RWPE1 (cell line): ENCODE measurements around the gene ACADM.
A peak's percentile ranks its signal among the peaks of the same experiment; 100 is the strongest.

ENCODE experiments used
- CTCF ChIA-PET: fragments of 350-600 bp; sonication (Branson Sonifier 250); formaldehyde crosslinking; extraction: SDS; loops from one replicate; lab custom pipeline; 2021; lab: Yijun Ruan, JAX
- POLR2A ChIA-PET: fragments of 400-600 bp; formaldehyde crosslinking; extraction: SDS; loops from one replicate; lab custom pipeline; 2020; ENCODE audit warnings: antibody characterized with exemption; ENCODE audit not compliant: low non-redundant PET; lab: Yijun Ruan, JAX
- DNase-seq: peaks from one replicate; pipeline ENCODE4 v3.0.0; 2012; ENCODE audit warnings: low spot score
- H3K27ac ChIP-seq: fragments of 450-650 bp; 2 replicates; pipeline ENCODE4 v1.5.1; 2017
- TF ChIP-seq, protein P1 (sequence below): fragments of 450-650 bp; conservative IDR thresholded peaks from 2 replicates; pipeline ENCODE4 v1.5.1; 2017; ENCODE audit warnings: low read depth, mild to moderate bottlenecking

Gene ACADM

DNA sequence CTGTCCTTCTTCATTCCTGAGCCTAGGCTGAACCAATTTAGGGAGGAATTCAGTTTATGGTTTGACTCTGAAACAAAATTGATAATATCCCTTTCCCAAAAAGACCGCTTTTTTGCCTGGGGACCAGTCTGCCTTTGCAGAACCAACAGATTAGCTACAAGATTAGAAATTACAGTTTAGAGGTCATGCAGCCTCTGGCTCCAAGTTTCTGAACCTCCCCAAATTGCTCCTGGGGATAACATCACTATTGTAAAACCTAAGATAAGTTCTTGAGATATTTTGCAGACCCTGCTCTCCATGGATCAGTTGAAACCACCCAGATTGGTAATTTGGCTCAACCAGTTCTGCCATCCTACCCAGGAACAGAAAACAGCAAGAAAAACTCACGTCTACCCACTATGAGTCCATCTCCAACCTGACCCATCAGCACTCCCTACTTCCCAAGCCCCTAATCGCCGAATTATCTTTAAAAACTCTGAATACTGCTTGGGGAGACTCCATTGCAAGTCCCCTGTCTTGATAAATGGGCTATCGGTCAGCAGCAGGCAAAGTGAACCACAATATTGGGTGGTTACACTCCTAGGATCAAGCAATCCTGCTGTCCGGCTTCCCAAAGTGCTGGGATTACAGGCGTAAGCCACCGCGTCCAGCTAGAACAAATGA, 60.9 kb downstream of the ACADM start:
- TF ChIP-seq, protein P1, sequence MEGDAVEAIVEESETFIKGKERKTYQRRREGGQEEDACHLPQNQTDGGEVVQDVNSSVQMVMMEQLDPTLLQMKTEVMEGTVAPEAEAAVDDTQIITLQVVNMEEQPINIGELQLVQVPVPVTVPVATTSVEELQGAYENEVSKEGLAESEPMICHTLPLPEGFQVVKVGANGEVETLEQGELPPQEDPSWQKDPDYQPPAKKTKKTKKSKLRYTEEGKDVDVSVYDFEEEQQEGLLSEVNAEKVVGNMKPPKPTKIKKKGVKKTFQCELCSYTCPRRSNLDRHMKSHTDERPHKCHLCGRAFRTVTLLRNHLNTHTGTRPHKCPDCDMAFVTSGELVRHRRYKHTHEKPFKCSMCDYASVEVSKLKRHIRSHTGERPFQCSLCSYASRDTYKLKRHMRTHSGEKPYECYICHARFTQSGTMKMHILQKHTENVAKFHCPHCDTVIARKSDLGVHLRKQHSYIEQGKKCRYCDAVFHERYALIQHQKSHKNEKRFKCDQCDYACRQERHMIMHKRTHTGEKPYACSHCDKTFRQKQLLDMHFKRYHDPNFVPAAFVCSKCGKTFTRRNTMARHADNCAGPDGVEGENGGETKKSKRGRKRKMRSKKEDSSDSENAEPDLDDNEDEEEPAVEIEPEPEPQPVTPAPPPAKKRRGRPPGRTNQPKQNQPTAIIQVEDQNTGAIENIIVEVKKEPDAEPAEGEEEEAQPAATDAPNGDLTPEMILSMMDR: no peak
- no peak for DNase-seq
- ChIA-PET POLR2A (interaction anchor here (0.6 to 1.0 kb wide), 3 partner anchors 11 to 40 kb away, joined by 3 to 5 read pairs (median 3); partner anchors contain the start of gene MSH4), CTCF (interaction anchor here (0.6 kb wide), 1 partner anchor 30 kb away, joined by 4 read pairs; no protein-coding TSS in a partner anchor)
- peak overlapping the region; percentile 71 for H3K27ac ChIP-seq

DNA sequence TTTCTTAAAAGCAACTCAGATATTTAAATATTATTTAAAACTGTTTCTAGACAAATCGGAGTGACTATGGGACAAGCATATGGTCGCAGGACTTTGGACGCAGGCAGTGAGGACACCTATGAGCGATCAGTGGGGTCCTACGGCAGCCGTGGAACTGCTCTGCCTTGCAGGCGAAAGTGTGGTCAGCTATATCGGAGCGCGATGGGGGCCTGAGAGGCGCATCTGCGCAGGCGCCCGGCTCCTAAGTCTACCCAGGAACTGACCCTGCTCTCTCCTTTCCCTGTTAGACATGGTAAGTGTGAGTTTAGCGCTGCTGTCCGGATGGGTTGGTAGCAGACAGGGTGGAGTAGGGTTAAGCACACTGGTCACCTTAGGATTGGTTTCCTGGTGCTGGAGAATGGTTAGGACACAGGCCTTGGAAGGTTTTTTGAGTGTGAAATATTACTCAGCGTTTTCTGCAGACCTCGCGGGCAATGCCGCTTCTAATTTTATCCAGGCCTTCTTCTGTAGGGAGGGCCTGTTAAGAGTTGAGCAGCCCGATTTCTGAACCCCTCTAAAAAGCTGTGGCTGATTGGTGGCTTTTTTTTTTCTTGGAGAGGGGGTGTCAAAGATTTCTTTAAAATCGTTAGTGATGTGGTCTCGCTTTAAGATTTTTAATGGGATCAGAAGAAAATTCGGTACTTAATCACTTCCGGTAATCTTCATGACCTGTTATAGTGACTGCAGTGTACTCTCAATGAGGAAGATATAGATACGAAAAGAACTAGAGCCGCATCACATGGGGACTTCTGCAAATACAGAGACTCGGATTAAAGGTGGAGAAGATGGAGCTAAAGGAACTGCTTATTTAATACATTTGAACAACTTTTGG, 61.7 kb downstream of the ACADM start, which contains the start of gene RABGGTB:
Gene RABGGTB, plus strand, starts transcription at position 274 of the 871 bp plus-strand sequence. Its CDS starts 16 bp downstream, at position 290.
- peak; percentile 97 for DNase-seq
- TF ChIP-seq, protein P1: no peak
- ChIA-PET CTCF (no interaction called here), POLR2A (interaction anchor here (0.6 to 1.0 kb wide), 3 partner anchors 10 to 41 kb away, joined by 3 to 5 read pairs (median 3); partner anchors contain the start of gene MSH4)
- peak within 1 kb of the TSS; percentile 71 for H3K27ac ChIP-seq

GRCh38 chr1:75786901-75787493, 62.5 kb downstream of the ACADM start:
- POLR2A ChIA-PET: no interaction called here
- TF ChIP-seq, protein P1: no peak
- no peak for DNase-seq
- no peak overlapping the region for H3K27ac ChIP-seq
- CTCF ChIA-PET: no interaction called here

DNA sequence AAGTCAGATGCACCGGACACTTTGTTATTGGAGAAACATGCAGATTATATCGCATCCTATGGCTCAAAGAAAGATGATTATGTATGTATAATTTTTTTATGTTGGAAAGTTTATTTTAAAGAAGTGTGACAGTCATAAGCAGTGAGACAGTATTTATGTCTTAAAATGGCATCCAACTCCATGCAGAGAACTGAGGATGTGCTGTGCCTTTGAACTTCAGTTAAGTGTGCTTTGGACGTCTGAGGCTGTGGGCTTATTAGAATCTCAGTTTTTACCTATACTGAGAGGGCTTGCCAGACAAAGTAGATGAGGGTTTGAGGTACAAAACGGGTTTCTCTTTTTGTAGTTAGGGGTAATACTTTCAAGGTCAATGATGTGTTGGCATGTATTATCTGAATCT, 63.0 kb downstream of the ACADM start:
- DNase-seq: no peak
- ChIA-PET POLR2A (no interaction called here), CTCF (no interaction called here)
- H3K27ac ChIP-seq: no peak overlapping the region
- TF ChIP-seq, protein P1: no peak

GRCh38 chr1:75789988-75790387, 65.5 kb downstream of the ACADM start:
- CTCF ChIA-PET: no interaction called here
- POLR2A ChIA-PET: no interaction called here
- TF ChIP-seq, protein P1: no peak
- no peak for DNase-seq
- no peak overlapping the region for H3K27ac ChIP-seq

- H3K27ac ChIP-seq: peak overlapping the region; percentile 77
- TF ChIP-seq, protein P1: no peak
- ChIA-PET CTCF (no interaction called here), POLR2A (no interaction called here)
- DNase-seq: peak; percentile 49
These were observed 66.5 kb downstream of the ACADM start for GRCh38 chr1:75791022-75791421.
